HUES48 (cell line): Measurements from ENCODE around the gene UNC5B.

Source experiments
- H3K27ac ChIP-seq: one replicate; pipeline ENCODE4 v1.7.0; 2013; ENCODE audit warnings: low read depth, low read length, inconsistent platforms
- H3K27me3 ChIP-seq: 2 replicates; pipeline ENCODE4 v1.6.1; 2013; ENCODE audit warnings: mild to moderate bottlenecking, low read length; ENCODE audit not compliant: control insufficient read depth, insufficient read depth
- H3K36me3 ChIP-seq: 2 replicates; pipeline ENCODE4 v1.6.1; 2013; ENCODE audit warnings: low read length; ENCODE audit not compliant: control insufficient read depth, insufficient read depth
- H3K4me1 ChIP-seq: 2 replicates; pipeline ENCODE4 v1.6.1; 2013; ENCODE audit warnings: mild to moderate bottlenecking, low read length; ENCODE audit not compliant: control insufficient read depth, insufficient read depth
- H3K4me3 ChIP-seq: 2 replicates; pipeline ENCODE4 v1.5.1; 2013; ENCODE audit warnings: mild to moderate bottlenecking, low read depth, low read length
- H3K9ac ChIP-seq: 2 replicates; pipeline ENCODE4 v1.6.1; 2013; ENCODE audit warnings: mild to moderate bottlenecking, low read depth, low read length, moderate library complexity
- H3K9me3 ChIP-seq: 2 replicates; pipeline ENCODE4 v1.6.1; 2013; ENCODE audit warnings: low read length; ENCODE audit not compliant: control insufficient read depth, insufficient read depth

Gene UNC5B

DNA sequence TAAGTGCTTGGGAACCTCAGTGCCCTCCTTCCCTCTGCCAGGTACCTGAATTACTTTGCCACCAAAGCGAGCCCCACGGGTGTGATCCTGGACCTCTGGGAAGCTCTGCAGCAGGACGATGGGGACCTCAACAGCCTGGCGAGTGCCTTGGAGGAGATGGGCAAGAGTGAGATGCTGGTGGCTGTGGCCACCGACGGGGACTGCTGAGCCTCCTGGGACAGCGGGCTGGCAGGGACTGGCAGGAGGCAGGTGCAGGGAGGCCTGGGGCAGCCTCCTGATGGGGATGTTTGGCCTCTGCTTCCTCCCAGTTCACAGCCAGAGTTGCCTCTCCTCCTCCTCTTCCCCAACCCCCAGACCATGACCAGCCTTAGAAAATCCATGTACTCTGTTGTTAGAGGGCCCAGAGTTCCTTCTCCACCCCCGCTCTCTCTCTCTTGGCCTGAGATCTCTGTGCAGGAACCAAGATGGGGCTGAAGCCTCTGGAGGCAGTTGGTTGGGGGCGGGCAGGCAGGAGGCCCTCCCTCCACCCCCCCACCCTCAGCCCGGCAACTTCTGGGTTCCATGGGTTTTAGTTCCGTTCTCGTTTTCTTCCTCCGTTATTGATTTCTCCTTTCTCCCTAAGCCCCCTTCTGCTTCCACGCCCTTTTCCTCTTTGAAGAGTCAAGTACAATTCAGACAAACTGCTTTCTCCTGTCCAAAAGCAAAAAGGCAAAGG is 86.9 kb downstream of the UNC5B start:
- H3K36me3 ChIP-seq, result peaks cover 46% of the 10 kb centered on the region

DNA sequence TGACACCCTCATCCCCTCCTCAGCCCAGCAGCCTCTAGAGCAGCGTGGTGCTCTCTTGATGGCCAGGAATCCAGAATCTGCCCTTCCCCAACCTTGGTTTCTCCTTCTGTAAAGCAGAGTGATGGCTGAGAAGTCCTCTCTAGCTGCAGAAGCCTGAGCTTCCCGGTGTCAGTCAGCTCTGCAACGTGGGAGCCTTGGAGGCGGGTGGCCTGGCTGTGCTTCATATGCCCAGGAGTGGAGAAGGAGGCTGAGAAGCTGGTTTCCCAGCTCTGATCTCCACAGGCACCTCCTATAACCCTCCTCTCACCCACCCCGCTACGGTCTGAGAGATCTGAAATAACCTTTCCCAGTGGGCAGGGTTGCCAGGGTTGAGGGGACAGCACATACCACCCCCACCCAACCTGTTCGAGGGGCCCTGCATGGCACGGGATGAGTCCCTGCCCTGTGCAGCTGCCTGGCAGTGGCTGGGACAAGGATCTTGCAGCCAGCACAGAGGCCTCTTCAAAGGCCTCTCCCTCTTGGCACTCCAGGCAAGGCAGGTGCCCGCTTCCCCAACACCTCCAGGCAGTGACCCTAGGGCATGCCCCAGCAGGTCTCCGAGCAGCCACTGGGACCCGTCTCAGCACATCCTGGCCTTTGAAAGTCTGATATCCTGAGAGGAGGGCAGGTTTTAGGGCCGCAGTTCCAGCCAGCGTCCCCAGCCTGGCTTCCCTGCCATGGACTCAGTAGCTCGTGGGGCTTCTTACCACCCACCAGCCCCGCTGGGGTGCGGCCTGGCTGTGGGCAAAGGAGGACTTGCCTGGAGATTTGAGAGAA is 88.4 kb downstream of the UNC5B start:
- Histone ChIP-seq H3K27ac (no peak overlapping the region), H3K36me3 (peaks cover 38% of the 10 kb centered on the region), H3K4me3 (no peak overlapping the region), H3K9ac (no peak overlapping the region), H3K4me1 (0 out of 2 replicates have a peak, but pooled peaks cover 2% of the 10 kb centered on the region), H3K9me3 (no peaks in the 10 kb centered on the region), H3K27me3 (no peaks in the 10 kb centered on the region)

More for the DNA sequence above, 86.9 kb downstream of the UNC5B start:
- Histone ChIP-seq H3K4me3 (no peak overlapping the region), H3K4me1 (0 out of 2 replicates have a peak, but pooled peaks cover 2% of the 10 kb centered on the region), H3K27ac (no peak overlapping the region), H3K9me3 (no peaks in the 10 kb centered on the region), H3K27me3 (no peaks in the 10 kb centered on the region), H3K9ac (no peak overlapping the region)

DNA sequence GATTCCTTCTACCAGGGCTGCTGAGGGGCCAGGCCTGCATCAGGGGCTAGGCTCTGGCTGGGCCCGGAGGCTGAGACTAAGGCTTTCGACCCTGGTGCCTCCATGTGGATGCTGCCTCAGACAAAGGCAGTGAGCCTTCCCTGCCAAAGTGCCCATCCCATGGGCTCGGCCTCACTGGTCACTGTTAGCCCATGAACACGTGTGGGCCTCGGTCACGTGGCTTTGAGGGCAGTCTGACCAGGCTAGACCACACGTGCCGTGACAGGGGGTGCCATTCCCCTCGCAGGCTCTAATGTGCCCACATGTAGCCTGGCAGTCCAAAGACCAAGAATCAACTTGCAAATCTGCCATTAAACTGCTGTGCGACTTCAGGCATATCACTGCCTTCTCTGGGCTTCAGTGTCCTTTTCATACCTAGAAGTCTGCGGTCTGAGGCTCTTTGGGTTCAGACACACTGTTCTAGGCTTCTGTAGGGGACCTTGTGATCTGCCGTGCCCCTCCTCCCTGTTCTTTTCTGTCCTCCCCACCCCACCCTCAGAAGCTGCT is 89.1 kb downstream of the UNC5B start:
- H3K4me1 ChIP-seq, result 0 out of 2 replicates have a peak, but pooled peaks cover 2% of the 10 kb centered on the region
- H3K4me3 ChIP-seq, result no peak overlapping the region
- peaks cover 31% of the 10 kb centered on the region for H3K36me3 ChIP-seq
- no peak overlapping the region for H3K27ac ChIP-seq
- no peaks in the 10 kb centered on the region for H3K27me3 ChIP-seq
- no peak overlapping the region for H3K9ac ChIP-seq
- H3K9me3 ChIP-seq, result no peaks in the 10 kb centered on the region

DNA sequence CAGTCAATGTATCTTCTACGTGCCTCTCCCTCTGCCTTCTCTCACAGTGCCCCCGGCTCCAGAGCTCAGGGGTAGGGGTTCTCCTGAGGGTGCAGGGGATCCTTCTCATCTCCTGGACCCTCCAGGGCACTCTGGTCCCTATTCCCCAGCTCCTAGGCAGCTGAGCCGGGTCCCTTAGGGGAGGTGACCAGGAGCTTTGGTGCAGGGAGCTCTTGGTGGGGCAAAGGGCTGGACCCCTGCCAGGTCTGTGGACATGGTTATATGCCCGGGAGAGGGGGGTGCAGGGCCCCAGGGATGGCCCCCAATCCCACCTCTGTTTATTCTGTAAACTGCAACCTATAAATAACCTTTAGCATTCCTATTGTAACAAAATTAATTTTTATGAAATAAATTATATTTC is 90.1 kb downstream of the UNC5B start:
- H3K27me3 ChIP-seq, result no peaks in the 10 kb centered on the region
- 0 out of 2 replicates have a peak, but pooled peaks cover 2% of the 10 kb centered on the region for H3K4me1 ChIP-seq
- H3K9ac ChIP-seq, result no peak overlapping the region
- H3K36me3 ChIP-seq, result peaks cover 23% of the 10 kb centered on the region
- no peak overlapping the region for H3K27ac ChIP-seq
- no peaks in the 10 kb centered on the region for H3K9me3 ChIP-seq
- H3K4me3 ChIP-seq, result no peak overlapping the region

DNA sequence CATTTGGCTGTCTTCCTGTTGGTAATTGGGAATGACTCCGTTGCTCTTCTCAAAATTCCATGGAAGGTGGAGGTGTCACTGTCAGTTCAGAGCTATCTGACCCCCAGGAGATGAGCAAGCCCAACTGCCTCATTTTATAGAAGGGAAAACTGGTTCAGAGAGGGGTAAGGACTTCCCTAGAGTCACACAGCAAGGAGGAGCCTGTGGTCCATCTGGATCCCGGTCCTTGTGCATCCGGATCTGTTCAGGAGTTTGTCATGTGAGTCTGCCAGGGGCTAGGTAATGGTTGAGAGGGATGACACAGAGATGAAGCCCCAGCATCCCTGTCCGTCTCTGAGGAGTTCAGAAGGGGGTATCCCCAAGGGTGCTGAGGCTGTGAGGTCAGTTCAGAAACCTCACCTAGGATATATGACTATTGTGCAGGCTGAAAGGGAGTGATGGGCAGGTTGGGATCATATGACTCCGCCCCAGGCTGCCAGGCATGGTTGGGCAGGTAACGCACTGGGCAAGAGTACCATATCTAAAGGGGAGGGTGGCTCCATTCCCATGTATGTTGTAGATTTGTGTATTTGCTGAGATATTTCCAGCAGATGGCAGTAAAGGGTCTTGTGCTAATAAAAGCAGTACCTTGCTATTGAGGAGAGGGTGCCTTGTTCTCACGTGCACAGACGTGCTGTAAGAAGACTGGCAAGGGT is 90.7 kb downstream of the UNC5B start:
- no peaks in the 10 kb centered on the region for H3K27me3 ChIP-seq
- no peak overlapping the region for H3K4me3 ChIP-seq
- H3K9ac ChIP-seq, result no peak overlapping the region
- H3K36me3 ChIP-seq, result peaks cover 17% of the 10 kb centered on the region
- H3K4me1 ChIP-seq, result 0 out of 2 replicates have a peak, but pooled peaks cover 2% of the 10 kb centered on the region
- no peak overlapping the region for H3K27ac ChIP-seq
- H3K9me3 ChIP-seq, result no peaks in the 10 kb centered on the region

DNA sequence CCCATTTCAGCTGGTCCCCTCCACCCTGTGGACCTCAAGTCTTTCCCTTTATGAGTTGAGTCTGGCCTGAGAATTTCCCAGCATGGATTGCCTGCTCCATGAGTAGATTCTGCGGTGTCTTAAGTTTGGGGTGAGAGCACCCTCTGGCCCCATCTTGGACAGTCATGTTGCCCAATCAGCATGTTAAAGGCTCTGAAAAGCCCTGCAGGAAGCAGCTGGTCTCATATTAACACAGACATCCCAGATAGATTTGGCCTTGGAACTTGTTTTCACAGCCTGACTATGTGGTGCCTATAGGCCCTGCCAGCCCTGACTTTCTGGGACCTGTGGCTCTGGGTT is 91.2 kb downstream of the UNC5B start:
- H3K9me3 ChIP-seq, result no peaks in the 10 kb centered on the region
- H3K4me1 ChIP-seq, result 0 out of 2 replicates have a peak, but pooled peaks cover 2% of the 10 kb centered on the region

DNA sequence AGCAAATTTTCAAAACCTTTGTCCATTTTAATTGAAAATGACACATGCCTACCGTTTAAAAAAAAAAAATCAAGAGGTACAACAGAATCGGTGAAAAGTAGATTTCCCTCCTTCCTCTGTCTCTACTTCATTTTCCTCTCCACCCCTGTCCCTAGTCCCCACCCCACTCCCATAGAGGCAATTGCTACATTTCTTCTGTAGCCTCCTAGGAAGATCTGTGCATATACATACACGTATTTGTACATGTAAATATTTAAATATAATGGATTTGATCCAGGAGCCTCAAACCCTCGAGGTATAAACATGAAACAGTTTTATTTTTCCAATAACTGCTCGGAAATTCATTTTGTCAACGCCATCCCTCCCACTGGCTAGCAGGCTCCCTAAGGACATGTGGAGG is 92.5 kb downstream of the UNC5B start:
- no peak overlapping the region for H3K4me3 ChIP-seq
- no peaks in the 10 kb centered on the region; the same call in none of the 2 replicates for H3K36me3 ChIP-seq
- H3K9me3 ChIP-seq, result no peaks in the 10 kb centered on the region
- 0 out of 2 replicates have a peak, but pooled peaks cover 2% of the 10 kb centered on the region for H3K4me1 ChIP-seq
- H3K27ac ChIP-seq, result no peak overlapping the region
- H3K27me3 ChIP-seq, result no peaks in the 10 kb centered on the region
- H3K9ac ChIP-seq, result no peak overlapping the region

More for the DNA sequence above, 91.2 kb downstream of the UNC5B start:
- Histone ChIP-seq H3K4me3 (no peak overlapping the region), H3K36me3 (peaks cover 12% of the 10 kb centered on the region), H3K27ac (no peak overlapping the region), H3K27me3 (no peaks in the 10 kb centered on the region), H3K9ac (no peak overlapping the region)

DNA sequence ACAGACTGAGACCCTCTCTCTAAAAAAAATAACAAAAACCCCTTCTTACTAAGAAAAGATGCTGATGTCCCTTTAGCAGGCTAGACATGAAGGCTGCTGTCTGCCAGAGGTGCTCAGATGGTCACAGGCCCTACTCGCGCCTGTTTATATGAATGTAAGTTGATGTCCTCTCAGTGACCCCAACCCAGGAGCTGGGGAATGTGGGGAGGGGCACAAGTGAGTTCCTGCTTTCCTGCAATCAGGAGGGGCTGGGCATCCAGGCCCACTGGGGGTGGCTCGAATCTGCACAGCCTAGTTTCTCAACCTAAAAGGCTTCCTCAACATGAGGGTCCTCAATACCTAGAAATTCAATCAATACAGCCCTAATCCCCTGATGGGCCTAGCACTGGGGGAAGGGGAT is 94.6 kb downstream of the UNC5B start:
- H3K4me3 ChIP-seq, result no peak overlapping the region
- H3K9ac ChIP-seq, result no peak overlapping the region
- no peaks in the 10 kb centered on the region for H3K27me3 ChIP-seq
- 0 out of 2 replicates have a peak, but pooled peaks cover 2% of the 10 kb centered on the region for H3K4me1 ChIP-seq
- H3K9me3 ChIP-seq, result no peaks in the 10 kb centered on the region
- H3K27ac ChIP-seq, result no peak overlapping the region
- no peaks in the 10 kb centered on the region for H3K36me3 ChIP-seq

DNA sequence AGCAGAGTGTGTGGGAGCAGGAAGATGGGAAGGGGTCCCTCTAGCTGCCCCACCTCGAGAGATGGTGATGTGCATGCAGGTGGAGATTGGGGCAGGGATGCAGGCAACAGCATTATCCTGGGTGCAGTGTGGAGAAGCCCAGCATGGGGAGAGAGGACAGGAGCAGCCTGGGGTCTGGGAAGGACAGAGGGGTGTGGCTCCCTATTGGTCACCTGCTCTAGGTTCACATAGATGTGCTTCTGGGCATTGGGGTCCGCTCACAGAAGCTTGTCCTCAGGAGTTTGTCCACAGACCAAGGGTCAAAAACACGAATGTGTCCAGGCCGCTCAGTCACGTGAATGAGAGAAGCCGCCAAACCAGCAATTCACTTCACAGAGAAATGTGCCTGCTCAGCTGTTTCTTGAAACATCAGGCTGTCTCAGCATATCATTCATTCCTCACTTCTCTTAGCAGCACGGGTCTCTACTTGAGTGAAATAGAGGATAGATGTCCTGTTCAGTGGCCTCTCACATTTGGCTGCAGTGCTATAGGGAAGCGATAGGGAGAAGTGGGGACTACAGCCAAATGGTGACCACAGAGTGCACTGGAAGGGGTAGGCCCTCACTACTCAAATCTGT is 95.2 kb downstream of the UNC5B start:
- Histone ChIP-seq H3K36me3 (no peaks in the 10 kb centered on the region), H3K4me1 (0 out of 2 replicates have a peak, but pooled peaks cover 2% of the 10 kb centered on the region), H3K4me3 (no peak overlapping the region), H3K9ac (no peak overlapping the region), H3K27ac (no peak overlapping the region), H3K9me3 (no peaks in the 10 kb centered on the region), H3K27me3 (no peaks in the 10 kb centered on the region)

DNA sequence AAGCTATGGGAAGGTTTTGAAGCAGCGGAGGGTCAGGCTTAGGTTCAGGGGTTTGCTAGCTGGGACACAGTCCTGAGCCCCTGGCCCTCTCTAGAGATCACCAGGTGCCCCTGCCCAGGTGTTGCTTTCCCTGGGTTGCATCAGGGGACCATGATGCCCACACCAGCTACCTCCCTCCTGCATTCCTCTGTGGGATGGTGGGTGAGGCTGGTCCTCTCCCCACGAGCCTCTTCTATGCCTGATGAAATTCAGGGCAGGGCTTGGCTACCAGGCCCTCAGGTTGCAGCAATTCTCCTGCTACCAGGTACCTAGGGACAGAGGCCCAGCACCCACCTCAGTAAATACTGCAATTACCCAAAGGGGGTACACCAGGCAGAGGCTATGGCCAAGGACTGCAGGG is 95.9 kb downstream of the UNC5B start:
- Histone ChIP-seq H3K9ac (no peak overlapping the region), H3K27me3 (no peaks in the 10 kb centered on the region), H3K36me3 (no peaks in the 10 kb centered on the region), H3K27ac (no peak overlapping the region), H3K4me1 (0 out of 2 replicates have a peak, but pooled peaks cover 2% of the 10 kb centered on the region), H3K4me3 (no peak overlapping the region), H3K9me3 (no peaks in the 10 kb centered on the region)
